GM13976 (cell line): ENCODE measurements around the gene SGSH.
A peak's percentile ranks its signal among the peaks of the same experiment; 100 is the strongest.

Source experiments
- DNase-seq: peaks from one replicate; pipeline ENCODE4 v3.0.0; 2012; ENCODE audit warnings: low spot score
- CTCF ChIP-seq: IDR thresholded peaks from 2 replicates; pipeline ENCODE4 v1.5.1; 2012; ENCODE audit warnings: borderline replicate concordance, mild to moderate bottlenecking; ENCODE audit not compliant: insufficient read depth; ENCODE audit errors: extremely low read depth, missing control alignments, control extremely low read depth
- in situ Hi-C: fragments of 300-500 bp; cut with MboI; formaldehyde crosslinking; loops from one replicate; pipeline ENCODE4 v1.12.0; 2022; ENCODE audit warnings: low sequenced_read_pairs, mixed read lengths, inconsistent platforms; ENCODE audit not compliant: unreplicated experiment

SGSH gene

DNA sequence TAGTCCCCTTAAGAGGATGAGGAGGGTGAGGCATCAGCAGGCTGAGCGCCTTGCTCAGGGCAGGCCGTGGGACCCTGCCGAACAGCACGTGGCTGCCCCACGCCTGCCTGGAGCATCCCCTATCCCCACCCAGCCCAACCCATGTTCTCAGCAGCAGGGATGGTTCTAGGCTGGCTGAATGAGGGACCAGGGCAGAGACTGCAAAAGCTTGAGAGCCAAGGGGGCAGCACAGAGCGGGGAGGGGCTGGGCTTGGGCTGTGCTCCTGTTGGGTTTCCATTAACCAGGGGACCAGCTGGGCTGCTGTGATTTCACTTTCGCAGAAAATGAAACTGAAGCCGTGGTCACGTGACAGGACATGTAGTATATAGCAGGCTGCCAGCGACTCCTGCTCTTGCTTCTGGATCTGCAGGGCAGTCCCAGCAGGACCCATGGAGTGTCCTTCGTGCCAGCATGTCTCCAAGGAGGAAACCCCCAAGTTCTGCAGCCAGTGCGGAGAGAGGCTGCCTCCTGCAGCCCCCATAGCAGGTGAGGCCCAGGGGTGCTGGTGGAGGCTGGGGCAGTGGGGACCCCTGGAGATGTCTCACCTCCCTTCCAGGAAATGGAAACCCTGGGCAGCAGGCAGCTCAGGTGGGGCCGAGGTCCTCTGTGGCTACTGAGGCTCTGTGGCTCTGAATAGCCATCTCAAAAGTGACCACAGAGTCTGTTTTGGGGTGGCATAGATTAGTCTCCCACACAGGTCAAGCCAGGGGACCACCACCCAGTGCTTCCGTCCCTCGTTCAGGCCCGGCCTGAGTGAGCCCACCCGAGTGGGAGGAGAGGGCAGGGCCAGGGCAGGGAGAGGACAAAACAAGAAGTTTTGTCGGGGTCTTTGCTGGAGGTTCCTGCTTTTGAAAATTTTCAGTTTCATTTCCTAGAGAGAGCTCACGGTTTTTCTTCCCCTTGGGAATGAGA is 43.4 kb upstream of the SGSH start:
- peak; percentile 91 for DNase-seq
- in situ Hi-C loops: no loop called here
- TF ChIP-seq CTCF: peak; percentile 5

GRCh38 chr17:80262775-80263244 is 42.7 kb upstream of the SGSH start:
- DNase-seq: no peak
- TF ChIP-seq CTCF: no peak
- in situ Hi-C loops: no loop called here

DNA sequence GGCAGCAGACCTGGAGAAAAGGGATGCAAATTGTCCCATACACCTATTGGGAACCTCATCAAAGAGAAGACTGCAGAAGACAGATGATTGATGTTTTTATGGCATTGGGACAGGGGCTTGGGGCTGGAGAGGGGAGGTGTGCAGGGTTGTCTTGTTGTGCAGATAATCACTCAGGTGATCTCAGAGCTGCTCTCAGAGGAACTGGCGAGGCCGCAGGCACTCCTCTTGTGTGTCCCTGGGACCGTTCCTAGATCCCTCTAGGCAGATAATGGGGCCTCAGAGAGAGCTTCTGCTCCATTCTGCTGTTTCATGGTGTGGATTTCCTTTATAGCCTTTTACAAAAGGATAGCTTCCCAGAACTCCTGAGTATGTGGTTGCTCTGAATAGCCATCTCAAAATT is 42.2 kb upstream of the SGSH start:
- DNase-seq: no peak
- TF ChIP-seq CTCF: no peak
- in situ Hi-C loops: no loop called here

GRCh38 chr17:80261895-80262279 is 41.8 kb upstream of the SGSH start:
- in situ Hi-C loops: no loop called here
- no peak for DNase-seq
- TF ChIP-seq CTCF: no peak

GRCh38 chr17:80261159-80261894 is 41.2 kb upstream of the SGSH start:
- no peak for DNase-seq
- TF ChIP-seq CTCF: no peak
- in situ Hi-C loops: no loop called here

GRCh38 chr17:80260791-80261158 is 40.6 kb upstream of the SGSH start, which contains the start of gene RNF213:
TSS of gene RNF213 (plus strand) at chr17:80260852. CDS start at chr17:80263682, 2,830 bp downstream.
- in situ Hi-C loops: no loop called here
- peak; percentile 89 for DNase-seq
- TF ChIP-seq CTCF: no peak
